Measurements from ENCODE around the gene SIM1. TPM values are rescaled to one million over a fixed set of nuclear protein-coding genes. Genes with fewer than 3 reads are reported as not detected.

The SIM1 gene
- total and polyA plus RNA-seq, 2 of the 8 experiments (the other 6 are each of a cell fraction or from before 2014, with no cell fraction given): 0.02 to 0.39 TPM

DNA sequence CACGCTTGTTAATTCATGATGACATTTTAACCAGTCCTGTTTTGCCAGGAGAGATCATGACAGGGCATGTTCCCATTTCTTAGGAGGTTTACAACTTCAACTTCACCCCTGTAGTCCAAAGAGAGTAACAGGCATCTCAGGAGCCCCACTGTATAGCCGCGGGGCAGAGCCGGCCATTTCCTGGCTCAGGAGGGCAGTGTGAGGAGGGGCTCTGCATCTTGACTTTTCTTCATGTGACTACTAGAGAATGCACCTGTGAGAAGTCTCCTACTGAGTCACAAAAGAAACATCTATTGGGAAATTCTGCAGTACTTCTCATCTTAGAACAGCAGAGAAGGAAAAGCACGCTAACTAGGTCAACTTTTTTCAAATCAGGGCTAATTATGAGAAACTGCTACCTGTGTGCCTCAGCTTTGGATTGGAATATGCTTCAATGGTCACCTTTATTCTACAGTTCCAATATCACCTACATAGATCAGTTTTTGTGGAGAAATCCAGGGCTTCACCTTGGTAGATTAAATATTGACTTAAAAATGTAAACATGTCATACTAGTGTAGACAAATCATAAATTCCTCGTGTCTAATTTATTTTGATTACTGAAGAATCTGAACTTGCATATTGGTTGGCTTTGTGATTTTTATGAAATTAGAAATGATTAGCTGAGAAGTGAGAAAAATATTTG, 28.6 kb upstream of the SIM1 start:
- ChIA-PET POLR2A (ENCODE audit: partially characterized antibody) (interaction anchor here (0.9 kb wide), 1 partner anchor 10 kb away, joined by 3 read pairs; no protein-coding TSS in a partner anchor), CTCF (ENCODE audit: partially characterized antibody) (interaction anchor here (0.7 to 1.7 kb wide), 5 partner anchors 13 to 394 kb away, joined by 3 to 4 read pairs (median 3); no protein-coding TSS in a partner anchor)
- Histone ChIP-seq H4K5ac (ENCODE audit: insufficient read length, low read depth, low read length) (no peak overlapping the region), H3K9me3 (ENCODE audit: insufficient read depth in 2 of 2, low read depth in 1 of 2, low read length in 1 of 2) (peaks cover 2 to 3% of the 10 kb centered on the region in 2 experiments; a peak in 2 of 4 replicates), H4K8ac (ENCODE audit: extremely low read depth, insufficient read depth, low read length) (no peak overlapping the region), H3K4me1 (replicated peaks in 1 of 4; ENCODE audit: control insufficient read depth in 3 of 4, insufficient read depth in 4 of 4, low read length in 3 of 4) (no peaks in the 10 kb centered on the region), H3K4me2 (ENCODE audit: insufficient read depth in 1 of 2, low read depth in 2 of 2, low read length in 2 of 2) (no peak overlapping the region), H3K79me2 (ENCODE audit: control insufficient read depth in 1 of 2, insufficient read depth in 2 of 2, low read length in 2 of 2) (no peaks in the 10 kb centered on the region), H3K56ac (replicated peaks; ENCODE audit: insufficient read length, low read depth, low read length) (no peak overlapping the region), H3K18ac (ENCODE audit: extremely low read depth, low read length) (no peak overlapping the region), H3K14ac (ENCODE audit: insufficient read length) (no peak overlapping the region), H2BK12ac (ENCODE audit: low read depth, low read length) (no peak overlapping the region), H2BK15ac (ENCODE audit: low read length) (no peak overlapping the region), H2BK120ac (replicated peaks; ENCODE audit: low read depth, low read length) (no peak overlapping the region), H2AFZ (ENCODE audit: low read length) (no peak overlapping the region), H3K36me3 (ENCODE audit: control insufficient read depth in 2 of 4, insufficient read depth in 4 of 4, low read length in 3 of 4) (no peaks in the 10 kb centered on the region), H4K91ac (replicated peaks; ENCODE audit: insufficient read length, low read length) (no peak overlapping the region), H2BK5ac (ENCODE audit: low read depth, low read length) (no peak overlapping the region), H2BK20ac (ENCODE audit: low read length) (no peak overlapping the region), H3K27ac (ENCODE audit: low read depth, low read length) (no peak overlapping the region), H3K23me2 (ENCODE audit: low read depth, low read length) (no peaks in the 10 kb centered on the region), H3K79me1 (ENCODE audit: low read depth, low read length) (no peaks in the 10 kb centered on the region), H3K9ac (replicated peaks in 1 of 4; ENCODE audit: extremely low read depth in 1 of 4, low read depth in 3 of 4, low read length in 3 of 4) (no peak overlapping the region), H3K23ac (ENCODE audit: insufficient read length) (no peak overlapping the region), H3K27me3 (replicated peaks in 1 of 4; ENCODE audit: control insufficient read depth in 3 of 4, extremely low read depth in 1 of 4, insufficient read depth in 3 of 4, low read length in 3 of 4) (no peaks in the 10 kb centered on the region), H3K4ac (replicated peaks; ENCODE audit: insufficient read length, low read depth, low read length) (no peak overlapping the region), H2AK5ac (ENCODE audit: low read depth, low read length) (no peak overlapping the region), H4K20me1 (replicated peaks in 1 of 2; ENCODE audit: control insufficient read depth in 1 of 2, insufficient read depth in 2 of 2, low read length in 2 of 2) (no peaks in the 10 kb centered on the region), H3K4me3 (ENCODE audit: extremely low read depth in 1 of 4, insufficient read depth in 2 of 4, low read depth in 3 of 4, low read length in 4 of 4) (no peak overlapping the region)
- TF ChIP-seq GTF2F1 (IDR thresholded peaks at IDR 0.05; ENCODE audit: borderline replicate concordance, low read depth, low read length): no peak
- TF ChIP-seq RAD21 (IDR thresholded peaks at IDR 0.05 in 1 of 2, conservative IDR thresholded peaks at IDR 0.05 in 1 of 2; ENCODE audit: low read depth in 2 of 2, low read length in 2 of 2): 0 out of 4 replicates have a peak, but pooled peaks have one; percentile 6 to 8
- peak; percentile 49; the same call in 1 of the 2 replicates for TF ChIP-seq YY1 (IDR thresholded peaks at IDR 0.05; ENCODE audit: low read depth, low read length)
- TF ChIP-seq SIX5 (IDR thresholded peaks at IDR 0.05; ENCODE audit: low read depth, low read length): no peak
- no peak for DNase-seq (ENCODE audit: low read depth in 1 of 2, low spot score in 2 of 2)
- WGBS, 2 experiments (ENCODE audit: extremely low coverage in 1 of 2, insufficient coverage in 1 of 2, insufficient read length in 1 of 2, insufficient replicate concordance in 2 of 2, low coverage in 1 of 2, low lambda C conversion rate in 2 of 2, missing lambda C conversion rate in 1 of 2): 75% methylated on average over 6 of the region's 6 CpGs; no CpG with 5 or more reads in 1 of the 2 experiments
- no peak for FAIRE-seq
